Measurements from ENCODE around the gene SSR4. TPM values are rescaled to one million over a fixed set of nuclear protein-coding genes. Genes with fewer than 3 reads are reported as not detected.
"Not testable (repeated sequence)": the region's sequence is repeated elsewhere in the genome, so short reads cannot be mapped to it uniquely, and the experiment has no call there.

The SSR4 gene
- total and polyA plus RNA-seq, 2 of the 8 experiments (the other 6 are each of a cell fraction or from before 2014, with no cell fraction given): 168 to 642 TPM

DNA sequence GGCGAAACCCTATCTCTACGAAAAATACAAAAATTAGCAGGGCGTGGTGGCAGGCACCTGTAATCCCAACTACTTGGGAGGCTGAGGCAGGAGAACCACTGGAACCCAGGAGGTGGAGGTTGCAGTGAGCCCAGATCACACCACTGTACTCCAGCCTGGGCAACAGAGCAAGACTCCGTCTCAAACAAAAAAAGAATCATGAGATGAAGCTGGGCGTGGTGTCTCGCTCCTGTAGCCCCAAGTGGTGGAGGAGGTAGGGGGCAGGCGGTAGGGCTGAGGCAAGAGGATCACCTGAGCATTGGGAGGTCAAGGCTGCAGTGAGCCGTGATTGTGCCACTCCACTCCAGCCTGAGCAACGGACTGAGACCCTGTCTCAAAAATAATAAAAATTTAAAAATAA is 23.6 kb downstream of the SSR4 start:
- Histone ChIP-seq H3K4me2 (ENCODE audit: insufficient read depth in 1 of 2, low read depth in 2 of 2, low read length in 2 of 2) (peak overlapping the region in 1 of 2 experiments; percentile 80; a peak in 2 of 4 replicates), H4K20me1 (replicated peaks in 1 of 2; ENCODE audit: control insufficient read depth in 1 of 2, insufficient read depth in 2 of 2, low read length in 2 of 2) (peaks cover 0 to 15% of the 10 kb centered on the region in 2 experiments), H3K9ac (replicated peaks in 1 of 4; ENCODE audit: extremely low read depth in 1 of 4, low read depth in 3 of 4, low read length in 3 of 4) (peak overlapping the region in 1 of 4 experiments; percentile 0; a peak in 1 of 7 replicates), H3K79me2 (ENCODE audit: control insufficient read depth in 1 of 2, insufficient read depth in 2 of 2, low read length in 2 of 2) (peaks cover 17 to 79% of the 10 kb centered on the region in 2 experiments), H3K4me1 (replicated peaks in 1 of 4; ENCODE audit: control insufficient read depth in 3 of 4, insufficient read depth in 4 of 4, low read length in 3 of 4) (peaks cover 3 to 21% (median 7%) of the 10 kb centered on the region in 4 experiments)
- WGBS, 2 experiments (ENCODE audit: extremely low coverage in 1 of 2, insufficient coverage in 1 of 2, insufficient read length in 1 of 2, insufficient replicate concordance in 2 of 2, low coverage in 1 of 2, low lambda C conversion rate in 2 of 2, missing lambda C conversion rate in 1 of 2): 90% methylated on average over 7 of the region's 9 CpGs; no CpG with 5 or more reads in 1 of the 2 experiments
- not testable (repeated sequence) for H2BK20ac ChIP-seq (ENCODE audit: low read length); H3K27ac ChIP-seq (ENCODE audit: low read depth, low read length); H2BK12ac ChIP-seq (ENCODE audit: low read depth, low read length); H3K18ac ChIP-seq (ENCODE audit: extremely low read depth, low read length); H3K23ac ChIP-seq (ENCODE audit: insufficient read length); FAIRE-seq; H4K5ac ChIP-seq (ENCODE audit: insufficient read length, low read depth, low read length); H2AK5ac ChIP-seq (ENCODE audit: low read depth, low read length); H3K4me3 ChIP-seq (ENCODE audit: extremely low read depth in 1 of 4, insufficient read depth in 2 of 4, low read depth in 3 of 4, low read length in 4 of 4); H3K56ac ChIP-seq (replicated peaks; ENCODE audit: insufficient read length, low read depth, low read length); DNase-seq (ENCODE audit: low read depth in 1 of 2, low spot score in 2 of 2); H3K27me3 ChIP-seq (replicated peaks in 1 of 4; ENCODE audit: control insufficient read depth in 3 of 4, extremely low read depth in 1 of 4, insufficient read depth in 3 of 4, low read length in 3 of 4); H2BK120ac ChIP-seq (replicated peaks; ENCODE audit: low read depth, low read length); H3K9me3 ChIP-seq (ENCODE audit: insufficient read depth in 2 of 2, low read depth in 1 of 2, low read length in 1 of 2); H2BK5ac ChIP-seq (ENCODE audit: low read depth, low read length); H4K91ac ChIP-seq (replicated peaks; ENCODE audit: insufficient read length, low read length); H3K14ac ChIP-seq (ENCODE audit: insufficient read length); H2BK15ac ChIP-seq (ENCODE audit: low read length); H3K36me3 ChIP-seq (ENCODE audit: control insufficient read depth in 2 of 4, insufficient read depth in 4 of 4, low read length in 3 of 4); H3K4ac ChIP-seq (replicated peaks; ENCODE audit: insufficient read length, low read depth, low read length); H4K8ac ChIP-seq (ENCODE audit: extremely low read depth, insufficient read depth, low read length); H3K79me1 ChIP-seq (ENCODE audit: low read depth, low read length); H2AFZ ChIP-seq (ENCODE audit: low read length); H3K23me2 ChIP-seq (ENCODE audit: low read depth, low read length)
- POLR2A ChIA-PET (ENCODE audit: partially characterized antibody): interaction anchor here (0.8 to 3.6 kb wide), 8 partner anchors 10 to 153 kb away, joined by 3 to 23 read pairs (median 6); partner anchors contain the start of genes IDH3G and SSR4
- CTCF ChIA-PET (ENCODE audit: partially characterized antibody): interaction anchor here (0.7 to 2.2 kb wide), 8 partner anchors 9 to 133 kb away, joined by 3 to 6 read pairs (median 4); partner anchors contain the start of gene L1CAM

All from H1 (cell line).